Cortex of kidney (tissue), 1 donor: ENCODE data around the gene DNASE1L1.

ENCODE experiments used
- DNase-seq: peaks from one replicate; lab custom pipeline; 2025; lab: John Stamatoyannopoulos, UW

Gene DNASE1L1

GRCh38 chrX:154382483-154383069 lies 26.5 kb downstream of the DNASE1L1 start:
- no peak for DNase-seq

DNA sequence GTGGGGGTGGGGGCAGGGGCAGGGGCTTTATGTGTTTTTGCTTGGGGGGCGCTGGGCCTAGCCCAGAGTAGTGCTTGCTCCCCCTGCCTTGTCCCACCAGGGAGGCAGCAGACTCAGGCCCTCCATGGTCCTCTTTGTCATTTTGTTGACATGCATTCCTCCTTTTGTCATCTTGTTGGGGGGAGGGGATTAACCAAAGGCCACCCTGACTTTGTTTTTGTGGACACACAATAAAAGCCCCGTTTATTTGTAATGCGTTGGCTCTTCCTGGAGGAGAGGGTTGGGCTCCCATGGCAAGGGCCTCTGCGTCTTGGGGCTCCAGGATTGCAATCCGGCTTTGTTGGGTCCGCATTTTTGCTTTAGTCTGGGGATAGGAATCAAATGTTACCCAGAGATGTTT lies 27.8 kb downstream of the DNASE1L1 start:
- DNase-seq = no peak

- no peak for DNase-seq
These were observed 28.3 kb downstream of the DNASE1L1 start for GRCh38 chrX:154380787-154381186.

- DNase-seq = no peak
These were observed 28.9 kb downstream of the DNASE1L1 start for GRCh38 chrX:154380153-154380552.

- DNase-seq = no peak
These were observed 29.5 kb downstream of the DNASE1L1 start for GRCh38 chrX:154379569-154379951.

DNA sequence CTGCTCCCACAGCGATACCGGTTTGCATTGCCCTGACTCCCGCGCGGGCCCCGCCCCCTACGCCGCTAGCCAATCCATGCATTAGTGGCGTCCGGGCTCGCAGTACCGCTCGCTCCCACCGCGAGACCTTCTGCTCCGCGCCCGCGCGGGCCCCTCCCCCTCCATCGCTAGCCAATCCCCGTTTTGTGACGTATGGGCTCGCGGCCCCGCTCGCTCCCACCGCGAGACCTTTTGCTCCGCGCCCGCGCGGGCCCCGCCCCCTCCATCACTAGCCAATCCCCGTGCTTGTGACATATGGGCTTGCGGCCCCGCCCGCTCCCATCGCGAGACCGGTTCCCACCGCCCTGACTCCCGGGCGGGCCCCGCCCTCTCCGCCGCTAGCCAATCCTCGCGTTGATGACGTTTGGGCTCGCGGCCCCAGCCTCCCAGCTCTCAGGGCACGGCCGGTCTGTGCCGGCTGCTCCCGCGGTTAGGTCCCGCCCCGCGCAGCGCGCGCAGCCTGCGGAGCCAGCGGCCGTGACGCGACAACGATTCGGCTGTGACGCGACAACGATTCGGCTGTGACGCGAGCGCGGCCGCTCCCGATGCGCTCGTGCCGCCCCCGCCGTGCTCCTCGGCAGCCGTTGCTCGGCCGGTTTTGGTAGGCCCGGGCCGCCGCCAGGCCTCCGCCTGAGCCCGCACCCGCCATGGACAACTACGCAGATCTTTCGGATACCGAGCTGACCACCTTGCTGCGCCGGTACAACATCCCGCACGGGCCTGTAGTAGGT lies 30.1 kb downstream of the DNASE1L1 start, which contains the start of gene EMD:
Gene EMD (plus strand): TSS at position 497 of the 770 bp plus-strand sequence. CDS start 190 bp downstream, at position 687.
- peak; percentile 68 for DNase-seq

DNA sequence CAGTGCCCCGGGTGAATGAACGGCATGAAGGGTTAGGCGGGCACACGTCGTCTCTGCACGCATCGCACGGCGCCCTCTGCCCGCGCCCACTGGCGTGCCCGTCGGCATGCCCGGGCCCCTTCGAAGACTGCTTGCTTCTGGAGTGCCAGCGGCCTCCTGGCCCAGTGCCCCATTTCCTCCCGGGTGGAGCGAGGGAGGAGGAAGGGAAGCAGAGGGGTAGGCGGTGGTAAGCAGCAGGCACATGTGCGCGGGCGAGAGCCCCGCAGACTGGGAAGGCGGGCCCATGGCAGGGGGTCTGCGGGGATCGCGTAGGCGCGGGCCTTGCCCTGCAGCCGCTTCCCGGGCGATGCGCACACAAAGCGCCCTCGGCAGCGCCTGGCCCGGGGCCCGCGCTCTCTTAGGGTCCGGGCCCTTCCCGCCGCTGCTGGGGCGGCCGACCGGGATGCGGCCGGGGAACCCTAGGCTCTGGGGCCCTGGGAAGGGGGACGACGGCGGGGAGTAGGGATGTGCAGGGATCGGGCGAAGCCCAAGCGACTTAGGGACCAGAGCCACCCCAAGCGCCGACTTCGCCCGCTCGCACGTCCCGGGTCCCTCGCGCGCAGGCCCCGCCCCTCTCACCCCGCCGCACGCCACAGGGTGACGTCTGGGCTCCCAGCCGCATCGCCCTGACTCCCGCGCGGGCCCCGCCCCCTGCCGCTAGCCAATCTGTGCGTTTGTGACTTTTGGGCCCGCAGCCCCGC lies 30.8 kb downstream of the DNASE1L1 start:
- peak; percentile 68 for DNase-seq

- no peak for DNase-seq
These were observed 32.3 kb downstream of the DNASE1L1 start for GRCh38 chrX:154376774-154377173.

GRCh38 chrX:154375156-154375504 lies 33.9 kb downstream of the DNASE1L1 start:
- no peak for DNase-seq

DNA sequence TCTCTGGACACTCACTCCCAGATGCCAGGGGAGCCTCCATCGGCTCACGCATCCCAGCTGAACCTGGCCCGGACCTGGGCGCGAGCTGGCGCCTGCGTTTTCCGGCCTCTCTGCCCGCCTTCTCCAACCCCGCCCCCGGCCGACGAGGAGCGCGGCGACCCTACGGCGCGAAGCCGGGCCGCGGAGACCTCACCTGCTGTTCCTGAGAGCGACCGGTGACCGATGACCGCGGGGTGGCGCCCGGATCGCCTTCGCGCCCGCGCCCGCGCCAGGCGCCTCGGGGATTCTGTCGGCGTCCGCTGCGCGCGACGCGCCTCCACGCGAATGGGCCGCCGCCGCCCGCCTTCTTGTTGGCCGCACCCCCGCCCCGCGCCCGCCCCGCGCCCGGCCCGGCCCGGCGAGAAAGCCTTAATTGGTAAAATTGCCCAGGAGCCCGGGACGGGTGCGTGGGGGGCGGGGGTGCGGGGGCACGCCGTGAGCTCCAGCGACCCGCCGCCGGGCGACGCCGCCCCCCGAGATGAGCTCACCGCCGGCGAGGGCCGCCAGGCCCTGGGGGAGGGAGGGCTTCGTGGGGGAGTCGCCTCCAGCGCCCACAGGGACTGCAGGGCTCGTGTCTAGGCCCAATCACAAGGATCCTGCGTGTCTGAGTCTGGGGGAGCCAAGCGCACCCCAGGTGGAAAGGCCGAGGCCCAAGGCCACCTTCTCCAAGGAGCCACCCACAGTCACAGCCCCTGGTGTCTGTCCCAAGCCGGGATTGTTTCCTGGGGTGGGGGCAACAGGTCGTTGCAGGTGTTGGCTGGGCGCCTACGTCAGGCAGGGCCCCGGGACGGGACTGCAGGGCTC lies 34.5 kb downstream of the DNASE1L1 start, which contains the start of gene FLNA:
Gene FLNA (minus strand): TSS at position 322 of the 843 bp plus-strand sequence. CDS start 3,389 bp downstream, outside the sequence.
- DNase-seq = no peak

DNA sequence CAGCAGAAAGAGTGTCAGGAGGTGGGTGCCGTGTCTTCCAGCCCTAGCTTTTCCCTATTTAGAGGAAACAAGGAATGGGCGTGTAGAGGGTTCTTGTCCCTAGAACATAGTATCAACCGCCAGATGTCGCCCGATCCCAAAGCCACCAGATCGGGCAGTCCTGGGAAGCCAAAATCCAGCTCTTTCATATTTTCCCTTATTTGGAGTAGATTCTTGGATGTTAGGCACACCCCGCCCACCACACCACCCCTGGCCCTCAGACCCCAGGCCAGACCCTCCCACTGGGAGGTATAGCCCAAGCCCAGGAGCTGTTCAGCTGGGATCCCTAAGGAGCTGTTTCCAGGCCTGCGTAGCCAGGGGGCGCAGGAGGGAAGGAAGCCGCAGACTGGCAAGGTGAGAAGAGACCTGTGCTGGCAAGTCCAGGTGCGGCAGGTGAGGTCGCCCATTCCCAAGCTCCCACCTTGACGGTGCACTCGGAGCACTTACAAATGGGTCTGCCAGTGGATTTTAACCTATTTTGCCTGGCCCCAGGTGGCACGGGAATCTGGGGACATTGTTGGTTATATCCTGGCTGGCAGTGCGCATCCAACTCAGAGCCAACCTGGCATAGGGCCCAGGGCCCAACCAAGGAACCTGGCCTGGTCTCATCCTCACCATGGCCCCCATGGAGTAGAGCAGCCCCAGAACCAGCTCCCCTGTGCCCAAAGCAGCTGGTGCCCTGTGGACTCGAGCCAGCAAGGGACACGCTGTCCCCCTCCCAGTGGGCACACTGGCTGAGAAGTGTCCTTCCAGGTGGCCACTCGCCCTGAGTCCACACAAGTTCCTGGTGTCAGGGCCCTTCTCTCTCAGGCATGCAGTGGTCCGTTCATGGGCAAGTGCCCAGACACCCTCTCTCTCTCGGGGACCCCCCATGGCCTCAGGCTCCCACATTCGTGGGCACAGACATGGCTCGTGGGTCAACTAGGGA lies 35.4 kb downstream of the DNASE1L1 start:
- DNase-seq = no peak

GRCh38 chrX:154372612-154373022 lies 36.4 kb downstream of the DNASE1L1 start:
- no peak for DNase-seq

DNA sequence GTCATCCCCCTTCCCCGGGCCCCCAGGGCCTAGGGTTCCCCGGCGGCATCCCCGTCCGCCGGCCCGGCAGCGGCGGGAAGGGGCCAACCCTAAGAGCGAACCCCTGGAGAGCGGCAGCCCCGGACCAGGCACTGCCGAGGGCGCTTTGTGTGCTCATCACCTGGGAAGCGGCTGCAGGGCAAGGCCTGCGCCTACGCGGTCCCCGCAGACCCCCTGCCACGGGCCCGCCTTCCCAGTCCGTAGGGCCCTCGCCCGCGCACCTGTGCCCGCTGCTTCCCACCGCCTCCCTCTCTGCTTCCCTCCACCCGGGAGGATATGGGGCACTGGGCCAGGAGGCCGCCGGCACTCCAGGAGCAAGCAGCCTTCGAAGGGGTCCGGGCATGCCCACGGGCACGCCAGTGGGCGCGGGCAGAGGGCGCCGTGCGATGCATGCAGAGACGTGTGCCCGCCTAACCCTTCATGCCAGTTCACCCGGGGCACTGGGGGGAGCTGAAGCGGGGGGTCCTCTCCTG lies 37.2 kb downstream of the DNASE1L1 start:
- DNase-seq = no peak

GRCh38 chrX:154371017-154371788 lies 37.9 kb downstream of the DNASE1L1 start:
- no peak for DNase-seq

DNA sequence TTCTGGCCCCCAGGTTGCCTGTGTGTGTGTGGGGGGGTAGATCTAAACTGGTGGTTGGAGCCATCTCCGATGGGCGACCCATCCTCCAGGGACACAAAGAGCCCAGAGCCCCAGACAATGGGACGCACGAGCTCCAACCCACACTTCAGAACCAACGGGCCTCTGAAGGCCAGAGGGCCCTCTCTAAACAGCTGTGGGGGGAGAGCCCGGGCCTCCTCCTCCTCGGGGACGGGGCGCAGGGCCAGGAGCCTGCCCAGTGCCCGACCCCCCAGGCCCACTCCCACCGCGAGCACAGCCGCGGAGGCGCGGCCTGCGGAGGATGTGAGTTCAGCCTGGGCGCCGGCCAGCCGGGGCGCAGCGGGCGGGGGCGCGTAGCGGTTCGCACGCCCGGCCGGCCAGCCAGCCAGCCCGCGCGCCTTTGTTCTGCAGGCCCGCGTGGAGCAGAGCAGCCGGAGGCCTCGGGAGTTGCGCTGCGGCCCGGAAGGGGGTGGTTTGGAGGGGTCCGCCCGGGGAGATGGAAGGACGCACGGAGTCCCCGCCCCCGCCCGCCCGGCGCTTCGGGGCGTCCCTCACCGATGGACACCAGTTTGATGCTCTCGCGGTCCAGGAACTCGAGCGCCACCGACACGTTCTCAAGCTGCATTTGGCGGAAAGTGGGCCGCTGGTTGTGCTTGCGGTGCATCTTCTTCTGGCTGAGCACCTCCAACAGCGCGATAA lies 38.6 kb downstream of the DNASE1L1 start:
- no peak for DNase-seq

- no peak for DNase-seq
These were observed 39.4 kb downstream of the DNASE1L1 start for GRCh38 chrX:154369449-154370299.

- no peak for DNase-seq
These were observed 40.2 kb downstream of the DNASE1L1 start for GRCh38 chrX:154368630-154369448.
